GM13976 (cell line): ENCODE measurements around the gene ELMO1.

Experiments used
- DNase-seq: peaks from one replicate; pipeline ENCODE4 v3.0.0; 2012; ENCODE audit warnings: low spot score
- CTCF ChIP-seq: IDR thresholded peaks from 2 replicates; pipeline ENCODE4 v1.5.1; 2012; ENCODE audit warnings: borderline replicate concordance, mild to moderate bottlenecking; ENCODE audit not compliant: insufficient read depth; ENCODE audit errors: extremely low read depth, missing control alignments, control extremely low read depth
- in situ Hi-C: fragments of 300-500 bp; cut with MboI; formaldehyde crosslinking; loops from one replicate; pipeline ENCODE4 v1.12.0; 2022; ENCODE audit warnings: low sequenced_read_pairs, mixed read lengths, inconsistent platforms; ENCODE audit not compliant: unreplicated experiment

Gene ELMO1

DNA sequence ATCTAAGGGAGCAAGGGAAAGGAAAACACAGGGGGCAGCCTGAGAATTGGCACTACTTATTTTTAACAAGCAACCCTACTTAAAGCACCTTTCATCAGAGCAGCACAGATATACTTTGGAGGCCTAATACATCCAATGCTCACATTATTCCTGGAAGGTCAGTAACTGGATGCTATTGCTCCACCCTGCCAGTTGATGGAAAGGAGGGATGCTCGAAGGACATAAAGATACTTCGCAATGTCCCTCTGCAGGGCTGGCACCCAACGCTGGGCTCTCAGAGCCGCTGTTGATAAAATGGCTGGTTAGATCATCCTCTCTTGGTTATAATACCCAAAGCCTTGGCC, 416.4 kb downstream of the ELMO1 start:
- DNase-seq, result no peak
- in situ Hi-C loops, result no loop called here
- TF ChIP-seq CTCF, result no peak

- no peak for DNase-seq
- no peak for TF ChIP-seq CTCF
- in situ Hi-C loops, result no loop called here
These were observed 416.9 kb downstream of the ELMO1 start for GRCh38 chr7:37031571-37032257.

GRCh38 chr7:37028909-37029440, 419.7 kb downstream of the ELMO1 start:
- in situ Hi-C loops, result no loop called here
- TF ChIP-seq CTCF, result no peak
- no peak for DNase-seq

DNA sequence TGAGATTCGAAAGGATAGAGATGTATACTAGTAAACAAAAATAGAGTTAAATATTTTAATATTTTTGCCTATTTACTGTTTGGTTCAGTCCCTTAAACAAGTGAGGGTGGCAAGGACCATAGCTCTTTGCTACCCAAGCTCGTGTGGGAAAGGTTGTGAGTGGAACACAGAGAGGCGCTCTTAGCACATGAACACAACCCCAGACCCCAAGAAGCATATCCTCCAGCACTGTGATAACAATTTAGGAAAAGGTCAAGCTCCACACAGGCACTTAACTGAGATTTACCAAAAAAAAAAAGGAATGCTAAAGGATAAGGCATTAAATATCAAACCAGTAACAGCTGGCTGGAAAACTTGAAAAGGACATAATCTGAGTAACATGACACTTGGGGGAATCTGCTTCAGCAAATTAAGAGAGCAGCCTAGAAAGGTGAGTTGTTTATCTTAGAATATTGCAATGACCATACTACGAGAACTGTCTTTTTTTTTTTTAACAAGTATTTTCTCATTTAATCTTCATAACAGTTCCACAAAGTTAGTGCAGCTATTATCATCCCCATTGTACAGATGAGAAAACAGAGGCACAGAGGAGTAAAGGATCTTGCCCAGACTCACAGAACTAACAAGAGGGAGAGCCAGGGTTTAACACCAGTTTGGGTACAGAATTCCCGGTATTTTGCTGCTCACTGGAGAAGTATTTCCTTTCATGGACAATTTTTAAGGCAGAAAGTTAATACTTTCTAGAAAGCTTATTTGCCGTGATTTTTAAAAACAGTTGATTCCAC, 420.9 kb downstream of the ELMO1 start:
- TF ChIP-seq CTCF, result peak; percentile 4
- in situ Hi-C loops, result no loop called here
- DNase-seq, result no peak

DNA sequence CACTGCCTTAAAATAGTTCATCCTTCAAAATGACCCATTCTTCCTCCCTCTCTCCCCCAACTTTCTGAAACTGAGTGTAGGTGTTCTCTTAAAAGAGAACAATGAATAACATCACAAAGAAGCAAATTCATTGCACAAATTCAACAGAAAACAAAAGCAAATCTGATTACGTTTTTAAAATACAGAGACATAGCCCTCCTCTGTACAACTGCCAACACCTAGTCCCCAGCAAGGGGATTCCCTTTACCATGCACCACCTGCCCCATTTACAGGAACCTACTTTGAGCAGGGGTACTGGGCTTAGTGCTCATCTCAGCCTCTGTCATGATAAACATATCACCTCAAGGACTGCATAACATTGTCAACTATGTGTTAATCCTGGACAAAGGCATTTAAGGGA, 421.6 kb downstream of the ELMO1 start:
- in situ Hi-C loops, result no loop called here
- no peak for DNase-seq
- TF ChIP-seq CTCF, result no peak

DNA sequence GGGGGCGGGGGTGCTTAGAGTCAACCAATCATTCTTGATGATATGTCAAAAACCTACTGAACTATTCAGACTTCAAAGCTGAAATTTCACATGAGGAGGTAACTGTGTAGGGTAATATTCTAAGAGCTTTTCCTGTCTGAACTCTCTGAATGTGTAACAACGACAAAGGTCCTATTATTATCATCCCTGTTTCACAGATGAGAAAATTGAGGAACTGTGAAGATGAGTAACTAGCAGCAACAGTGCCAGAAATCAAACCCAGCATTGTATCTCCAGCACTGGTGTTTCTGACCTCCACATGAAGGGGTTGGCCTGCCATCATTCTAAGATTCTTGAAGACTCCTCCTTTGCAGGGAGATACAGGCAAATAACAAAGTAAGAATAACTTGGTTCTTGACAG, 429.7 kb downstream of the ELMO1 start:
- in situ Hi-C loops, result no loop called here
- no peak for TF ChIP-seq CTCF

More for the DNA sequence above, 429.7 kb downstream of the ELMO1 start:
- DNase-seq, result no peak
